ENCODE data around the gene CATSPERB. TPM values are rescaled to one million over a fixed set of nuclear protein-coding genes. Genes with fewer than 3 reads are reported as not detected.

Gene CATSPERB
- total RNA-seq, 4 donors from 2014 or later: 1.8 to 12.1 (median 3.4) TPM

DNA sequence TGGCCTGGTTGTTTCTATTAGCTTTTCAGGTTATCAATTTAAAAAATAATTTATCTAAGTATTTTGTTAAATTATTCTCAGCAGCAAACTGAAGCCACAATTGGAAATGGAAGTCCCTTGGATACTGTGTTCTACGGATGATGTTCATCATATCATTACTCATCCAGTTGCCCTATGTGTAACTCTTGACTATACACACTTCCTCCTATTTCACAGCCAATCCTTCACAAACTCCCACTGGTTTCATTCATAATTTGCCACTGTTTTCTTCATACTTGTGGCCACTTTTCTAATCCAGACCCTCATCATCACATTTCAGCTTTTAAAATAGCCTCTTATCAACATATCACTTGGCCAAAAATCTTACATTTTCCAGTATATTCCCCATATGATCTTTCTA, 84.0 kb downstream of the CATSPERB start:
- H3K27me3 ChIP-seq: no peaks in the 10 kb centered on the region
- no peak overlapping the region for H3K4me3 ChIP-seq (replicated peaks in 1 of 3)
- no peak overlapping the region for H3K27ac ChIP-seq
- H3K9me3 ChIP-seq: no peaks in the 10 kb centered on the region
- H3K36me3 ChIP-seq: no peaks in the 10 kb centered on the region
- intact Hi-C loops (cut with DNase I): loop anchor here (5.0 kb wide), 1 partner anchor 264 kb away; no protein-coding TSS in a partner anchor
- no peaks in the 10 kb centered on the region for H3K4me1 ChIP-seq
- 90 to 94% methylated on average over 1 of the region's 1 CpG for WGBS, 2 donors
- DNase-seq: no peak
- TF ChIP-seq, protein P1, sequence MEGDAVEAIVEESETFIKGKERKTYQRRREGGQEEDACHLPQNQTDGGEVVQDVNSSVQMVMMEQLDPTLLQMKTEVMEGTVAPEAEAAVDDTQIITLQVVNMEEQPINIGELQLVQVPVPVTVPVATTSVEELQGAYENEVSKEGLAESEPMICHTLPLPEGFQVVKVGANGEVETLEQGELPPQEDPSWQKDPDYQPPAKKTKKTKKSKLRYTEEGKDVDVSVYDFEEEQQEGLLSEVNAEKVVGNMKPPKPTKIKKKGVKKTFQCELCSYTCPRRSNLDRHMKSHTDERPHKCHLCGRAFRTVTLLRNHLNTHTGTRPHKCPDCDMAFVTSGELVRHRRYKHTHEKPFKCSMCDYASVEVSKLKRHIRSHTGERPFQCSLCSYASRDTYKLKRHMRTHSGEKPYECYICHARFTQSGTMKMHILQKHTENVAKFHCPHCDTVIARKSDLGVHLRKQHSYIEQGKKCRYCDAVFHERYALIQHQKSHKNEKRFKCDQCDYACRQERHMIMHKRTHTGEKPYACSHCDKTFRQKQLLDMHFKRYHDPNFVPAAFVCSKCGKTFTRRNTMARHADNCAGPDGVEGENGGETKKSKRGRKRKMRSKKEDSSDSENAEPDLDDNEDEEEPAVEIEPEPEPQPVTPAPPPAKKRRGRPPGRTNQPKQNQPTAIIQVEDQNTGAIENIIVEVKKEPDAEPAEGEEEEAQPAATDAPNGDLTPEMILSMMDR (IDR thresholded peaks at IDR 0.05): no peak
- no peak for TF ChIP-seq POLR2A (IDR thresholded peaks at IDR 0.05)

GRCh38 chr14:91636604-91637003, 95.3 kb downstream of the CATSPERB start:
- H3K27ac ChIP-seq: no peak overlapping the region
- no peaks in the 10 kb centered on the region for H3K9me3 ChIP-seq
- DNase-seq: no peak
- no peaks in the 10 kb centered on the region for H3K36me3 ChIP-seq
- intact Hi-C loops (cut with DNase I): no loop called here
- no peak overlapping the region for H3K4me3 ChIP-seq (replicated peaks in 1 of 3)
- H3K27me3 ChIP-seq: no peaks in the 10 kb centered on the region
- no peaks in the 10 kb centered on the region for H3K4me1 ChIP-seq
- WGBS, 2 donors: 74 to 83% methylated on average over 4 of the region's 4 CpGs
- TF ChIP-seq, protein P1 (IDR thresholded peaks at IDR 0.05): no peak
- no peak for TF ChIP-seq POLR2A (IDR thresholded peaks at IDR 0.05)

DNA sequence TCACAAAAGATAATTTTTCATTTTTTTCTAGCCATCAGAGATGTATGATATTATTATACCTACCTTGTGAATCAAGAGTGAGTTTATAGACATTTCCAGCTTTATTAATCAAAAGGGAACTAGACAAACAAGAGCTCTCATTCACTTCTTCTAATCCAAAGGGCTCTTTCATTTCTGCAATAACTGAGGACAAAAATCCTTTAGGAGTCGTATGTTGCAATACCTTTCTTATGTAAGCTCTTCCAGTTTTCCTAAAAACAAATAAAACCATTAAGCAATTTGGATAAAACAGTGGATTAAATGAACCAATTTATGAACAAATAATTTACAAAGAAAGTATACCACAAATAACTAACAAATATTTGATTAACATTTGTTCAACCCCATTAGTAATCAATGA, 107.1 kb downstream of the CATSPERB start:
- TF ChIP-seq, protein P1 (IDR thresholded peaks at IDR 0.05): no peak
- no peak for TF ChIP-seq POLR2A (IDR thresholded peaks at IDR 0.05)
- Histone ChIP-seq H3K27me3 (no peaks in the 10 kb centered on the region), H3K36me3 (no peaks in the 10 kb centered on the region), H3K9me3 (no peaks in the 10 kb centered on the region), H3K4me3 (replicated peaks in 1 of 3) (no peak overlapping the region), H3K4me1 (no peaks in the 10 kb centered on the region), H3K27ac (no peak overlapping the region)
- intact Hi-C loops (cut with DNase I): no loop called here
- WGBS, 2 donors: 88 to 92% methylated on average over 1 of the region's 1 CpG
- no peak for DNase-seq

DNA sequence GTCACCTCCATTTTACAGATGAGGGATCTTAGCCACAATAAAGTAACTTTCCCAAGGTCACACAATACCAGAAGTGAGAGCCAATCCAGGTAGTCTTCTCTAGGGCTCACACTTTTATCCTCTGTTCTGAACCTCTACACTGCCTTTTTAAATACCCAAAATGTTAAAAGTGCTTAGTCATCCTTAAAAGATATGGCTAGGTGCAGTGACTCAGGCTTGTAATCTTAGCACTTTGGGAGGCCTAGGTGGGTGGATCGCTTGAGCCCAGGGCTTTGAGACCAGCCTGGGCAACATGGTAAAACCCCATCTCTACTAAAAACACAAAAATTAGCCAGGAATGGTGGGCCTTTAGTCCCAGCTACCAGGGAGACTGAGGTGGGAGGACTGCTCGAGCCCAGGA, 117.7 kb downstream of the CATSPERB start:
- Histone ChIP-seq H3K27ac (no peak overlapping the region), H3K4me1 (no peaks in the 10 kb centered on the region), H3K27me3 (no peaks in the 10 kb centered on the region), H3K36me3 (no peaks in the 10 kb centered on the region), H3K4me3 (replicated peaks in 1 of 3) (no peak overlapping the region), H3K9me3 (no peaks in the 10 kb centered on the region)
- TF ChIP-seq, protein P1 (IDR thresholded peaks at IDR 0.05): no peak
- no peak for TF ChIP-seq POLR2A (IDR thresholded peaks at IDR 0.05)
- 47 to 70% methylated on average over 2 of the region's 2 CpGs for WGBS, 2 donors
- intact Hi-C loops (cut with DNase I): no loop called here
- DNase-seq: no peak

- H3K9me3 ChIP-seq: no peaks in the 10 kb centered on the region
- H3K36me3 ChIP-seq: no peaks in the 10 kb centered on the region
- no peaks in the 10 kb centered on the region for H3K27me3 ChIP-seq
- intact Hi-C loops (cut with DNase I): no loop called here
- H3K27ac ChIP-seq: no peak overlapping the region
- H3K4me3 ChIP-seq (replicated peaks in 1 of 3): no peak overlapping the region
- no peak for DNase-seq
- H3K4me1 ChIP-seq: no peaks in the 10 kb centered on the region
- WGBS, 2 donors: 87 to 93% methylated on average over 6 of the region's 6 CpGs
- TF ChIP-seq, protein P1 (IDR thresholded peaks at IDR 0.05): no peak
- TF ChIP-seq POLR2A (IDR thresholded peaks at IDR 0.05): no peak
These were observed 118.3 kb downstream of the CATSPERB start for GRCh38 chr14:91613459-91614112.

Measured in thyroid gland (tissue), 4 donors.